Measurements from ENCODE around the gene IGFL1. TPM values are rescaled to one million over a fixed set of nuclear protein-coding genes. Genes with fewer than 3 reads are reported as not detected.
"Not testable (repeated sequence)": the region's sequence is repeated elsewhere in the genome, so short reads cannot be mapped to it uniquely, and the experiment has no call there.

IGFL1 gene
- total RNA-seq, 3 donors from 2014 or later: not detected

GRCh38 chr19:46254776-46255175 lies 25.2 kb downstream of the IGFL1 start:
- Histone ChIP-seq H3K4me3 (no peak overlapping the region), H3K27me3 (no peaks in the 10 kb centered on the region), H3K9me3 (no peaks in the 10 kb centered on the region), H3K4me1 (no peaks in the 10 kb centered on the region), H3K27ac (no peak overlapping the region), H3K36me3 (no peaks in the 10 kb centered on the region)
- TF ChIP-seq, protein P1, sequence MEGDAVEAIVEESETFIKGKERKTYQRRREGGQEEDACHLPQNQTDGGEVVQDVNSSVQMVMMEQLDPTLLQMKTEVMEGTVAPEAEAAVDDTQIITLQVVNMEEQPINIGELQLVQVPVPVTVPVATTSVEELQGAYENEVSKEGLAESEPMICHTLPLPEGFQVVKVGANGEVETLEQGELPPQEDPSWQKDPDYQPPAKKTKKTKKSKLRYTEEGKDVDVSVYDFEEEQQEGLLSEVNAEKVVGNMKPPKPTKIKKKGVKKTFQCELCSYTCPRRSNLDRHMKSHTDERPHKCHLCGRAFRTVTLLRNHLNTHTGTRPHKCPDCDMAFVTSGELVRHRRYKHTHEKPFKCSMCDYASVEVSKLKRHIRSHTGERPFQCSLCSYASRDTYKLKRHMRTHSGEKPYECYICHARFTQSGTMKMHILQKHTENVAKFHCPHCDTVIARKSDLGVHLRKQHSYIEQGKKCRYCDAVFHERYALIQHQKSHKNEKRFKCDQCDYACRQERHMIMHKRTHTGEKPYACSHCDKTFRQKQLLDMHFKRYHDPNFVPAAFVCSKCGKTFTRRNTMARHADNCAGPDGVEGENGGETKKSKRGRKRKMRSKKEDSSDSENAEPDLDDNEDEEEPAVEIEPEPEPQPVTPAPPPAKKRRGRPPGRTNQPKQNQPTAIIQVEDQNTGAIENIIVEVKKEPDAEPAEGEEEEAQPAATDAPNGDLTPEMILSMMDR (IDR thresholded peaks at IDR 0.05): no peak
- DNase-seq (ENCODE audit: low spot score in 2 of 2): no peak
- intact Hi-C loops (cut with DNase I; ENCODE audit: low total_unique reads): no loop called here

DNA sequence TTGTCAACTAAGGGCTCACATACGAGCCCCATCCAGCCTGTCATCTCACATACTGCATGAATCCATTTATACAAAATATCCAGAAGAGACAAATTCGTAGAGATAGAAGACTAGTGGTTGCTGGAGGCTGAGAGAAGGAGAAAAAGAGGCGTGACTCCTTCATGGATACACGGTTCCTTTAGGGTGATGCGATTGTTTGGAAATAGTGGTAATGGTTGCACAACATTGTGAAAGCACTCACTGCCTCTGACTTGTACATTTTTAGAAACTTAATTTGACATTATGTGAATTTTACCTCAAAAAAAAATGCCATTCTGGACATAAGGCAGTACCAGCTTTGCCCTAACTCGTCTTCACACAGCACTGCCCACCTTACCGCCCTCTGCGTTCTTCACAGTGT lies 27.3 kb downstream of the IGFL1 start:
- no peaks in the 10 kb centered on the region for H3K9me3 ChIP-seq
- no peaks in the 10 kb centered on the region for H3K4me1 ChIP-seq
- intact Hi-C loops (cut with DNase I; ENCODE audit: low total_unique reads): no loop called here
- no peak for DNase-seq (ENCODE audit: low spot score in 2 of 2)
- peaks cover 0 to 5% of the 10 kb centered on the region in 2 donors for H3K27me3 ChIP-seq
- no peaks in the 10 kb centered on the region for H3K36me3 ChIP-seq
- no peak overlapping the region for H3K4me3 ChIP-seq
- TF ChIP-seq POLR2AphosphoS5 (IDR thresholded peaks at IDR 0.05): no peak
- TF ChIP-seq, protein P1 (IDR thresholded peaks at IDR 0.05): no peak
- TF ChIP-seq POLR2A (IDR thresholded peaks at IDR 0.05): no peak
- H3K27ac ChIP-seq: no peak overlapping the region

GRCh38 chr19:46261501-46261900 lies 32.0 kb downstream of the IGFL1 start:
- H3K4me1 ChIP-seq; H3K36me3 ChIP-seq; H3K27ac ChIP-seq; H3K9me3 ChIP-seq; H3K4me3 ChIP-seq; H3K27me3 ChIP-seq; DNase-seq (ENCODE audit: low spot score in 2 of 2); intact Hi-C loops (cut with DNase I; ENCODE audit: low total_unique reads): not testable (repeated sequence)

GRCh38 chr19:46262684-46263296 lies 33.2 kb downstream of the IGFL1 start:
- H3K4me1 ChIP-seq; H3K27me3 ChIP-seq; H3K27ac ChIP-seq; H3K4me3 ChIP-seq; H3K36me3 ChIP-seq; intact Hi-C loops (cut with DNase I; ENCODE audit: low total_unique reads); H3K9me3 ChIP-seq; DNase-seq (ENCODE audit: low spot score in 2 of 2): not testable (repeated sequence)

DNA sequence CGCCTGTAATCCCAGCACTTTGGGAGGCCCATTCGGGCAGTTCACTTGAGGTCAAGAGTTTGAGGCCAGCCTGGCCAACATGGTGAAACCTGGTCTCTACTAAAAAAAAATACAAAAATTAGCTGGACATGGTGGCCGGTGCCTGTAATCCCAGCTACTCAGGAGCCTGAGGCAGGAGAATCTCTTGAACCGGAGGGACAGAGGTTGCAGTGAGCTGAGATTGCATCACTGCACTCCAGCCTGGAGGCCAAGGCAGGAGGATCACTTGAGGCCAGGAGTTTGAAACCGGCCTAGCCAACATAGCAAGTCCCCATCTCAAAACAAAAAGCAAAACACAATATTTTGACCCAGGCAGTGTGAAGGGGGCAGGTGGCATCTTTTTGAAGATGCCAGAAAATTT lies 35.3 kb downstream of the IGFL1 start:
- not testable (repeated sequence) for H3K4me3 ChIP-seq; DNase-seq (ENCODE audit: low spot score in 2 of 2); H3K9me3 ChIP-seq; H3K27ac ChIP-seq; H3K27me3 ChIP-seq; H3K4me1 ChIP-seq; H3K36me3 ChIP-seq
- intact Hi-C loops (cut with DNase I; ENCODE audit: low total_unique reads): loop anchor here (2.0 kb wide), 1 partner anchor 188 kb away; no protein-coding TSS in a partner anchor

GRCh38 chr19:46265217-46265828 lies 35.8 kb downstream of the IGFL1 start:
- DNase-seq (ENCODE audit: low spot score in 2 of 2): peak in 1 of 2 donors; percentile 42
- no peak overlapping the region for H3K4me3 ChIP-seq

More at GRCh38 chr19:46265217-46265828, 35.8 kb downstream of the IGFL1 start:
- TF ChIP-seq POLR2A (IDR thresholded peaks at IDR 0.05) (no peak), POLR2AphosphoS5 (IDR thresholded peaks at IDR 0.05) (peak in 1 of 3 donors; percentile 12)
- TF ChIP-seq, protein P1 (IDR thresholded peaks at IDR 0.05): peak; percentile 90 to 98 (median 95)
- intact Hi-C loops (cut with DNase I; ENCODE audit: low total_unique reads): loop anchor here (2.0 kb wide), 1 partner anchor 189 kb away; no protein-coding TSS in a partner anchor
- Histone ChIP-seq H3K36me3 (no peaks in the 10 kb centered on the region), H3K9me3 (no peaks in the 10 kb centered on the region), H3K4me1 (no peaks in the 10 kb centered on the region), H3K27ac (no peak overlapping the region), H3K27me3 (peaks cover 0 to 5% of the 10 kb centered on the region in 2 donors)
